Measurements from ENCODE around the gene NUBP2.

The NUBP2 gene

GRCh38 chr16:1774448-1774780 lies 8.3 kb upstream of the NUBP2 start:
- TF ChIP-seq, protein P1, sequence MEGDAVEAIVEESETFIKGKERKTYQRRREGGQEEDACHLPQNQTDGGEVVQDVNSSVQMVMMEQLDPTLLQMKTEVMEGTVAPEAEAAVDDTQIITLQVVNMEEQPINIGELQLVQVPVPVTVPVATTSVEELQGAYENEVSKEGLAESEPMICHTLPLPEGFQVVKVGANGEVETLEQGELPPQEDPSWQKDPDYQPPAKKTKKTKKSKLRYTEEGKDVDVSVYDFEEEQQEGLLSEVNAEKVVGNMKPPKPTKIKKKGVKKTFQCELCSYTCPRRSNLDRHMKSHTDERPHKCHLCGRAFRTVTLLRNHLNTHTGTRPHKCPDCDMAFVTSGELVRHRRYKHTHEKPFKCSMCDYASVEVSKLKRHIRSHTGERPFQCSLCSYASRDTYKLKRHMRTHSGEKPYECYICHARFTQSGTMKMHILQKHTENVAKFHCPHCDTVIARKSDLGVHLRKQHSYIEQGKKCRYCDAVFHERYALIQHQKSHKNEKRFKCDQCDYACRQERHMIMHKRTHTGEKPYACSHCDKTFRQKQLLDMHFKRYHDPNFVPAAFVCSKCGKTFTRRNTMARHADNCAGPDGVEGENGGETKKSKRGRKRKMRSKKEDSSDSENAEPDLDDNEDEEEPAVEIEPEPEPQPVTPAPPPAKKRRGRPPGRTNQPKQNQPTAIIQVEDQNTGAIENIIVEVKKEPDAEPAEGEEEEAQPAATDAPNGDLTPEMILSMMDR (conservative IDR thresholded peaks at IDR 0.05) = no peak
- TF ChIP-seq ZFX (IDR thresholded peaks at IDR 0.05) = no peak
- H3K27ac ChIP-seq = peak overlapping the region; percentile 94

GRCh38 chr16:1775006-1775845 lies 7.5 kb upstream of the NUBP2 start:
- H3K27ac ChIP-seq = peak overlapping the region; percentile 94; the same call in 1 of the 2 replicates
- no peak for TF ChIP-seq ZFX (IDR thresholded peaks at IDR 0.05)
- TF ChIP-seq, protein P1 (conservative IDR thresholded peaks at IDR 0.05) = no peak

DNA sequence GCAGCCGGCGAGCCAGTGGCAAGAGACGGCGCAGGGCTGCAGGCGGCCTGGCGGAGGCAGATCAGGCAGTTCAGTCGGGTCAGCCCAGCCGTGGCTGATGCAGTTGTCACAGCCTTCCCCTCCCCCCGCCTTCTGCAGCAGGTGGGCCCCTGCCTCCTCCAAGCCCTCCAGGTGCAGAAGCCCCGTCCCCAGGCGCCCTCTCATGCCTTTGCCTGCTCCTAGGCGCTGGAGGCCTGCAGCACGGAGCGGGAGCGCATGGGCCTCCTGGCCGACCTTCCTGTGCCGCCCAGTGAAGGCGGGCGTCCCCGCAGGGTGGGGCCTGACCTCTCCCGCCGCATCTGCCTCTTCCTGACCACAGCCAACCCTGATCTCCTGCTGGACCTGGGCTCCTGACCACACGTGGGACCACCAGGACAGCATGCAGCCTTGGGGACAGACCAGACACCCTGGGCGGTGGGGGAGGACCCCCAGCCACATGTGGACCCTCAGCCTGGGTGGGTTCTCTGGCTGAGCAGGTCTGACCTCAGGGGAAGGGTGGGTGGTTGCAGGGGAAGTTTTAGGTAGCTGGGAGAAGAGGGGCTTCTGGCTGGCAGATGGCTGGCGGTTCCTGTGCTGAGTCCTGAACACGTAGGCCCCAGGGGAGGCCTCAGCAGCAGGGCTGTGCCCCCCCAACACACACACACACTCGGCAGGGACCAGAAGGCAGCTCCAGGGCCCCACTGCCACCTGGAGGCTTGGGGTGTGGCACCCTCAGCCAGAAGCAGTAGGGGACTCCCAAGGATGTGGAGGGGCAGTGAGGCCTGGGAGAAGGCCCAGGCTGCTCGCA lies 6.7 kb upstream of the NUBP2 start:
- no peak for TF ChIP-seq ZFX (IDR thresholded peaks at IDR 0.05)
- TF ChIP-seq, protein P1 (conservative IDR thresholded peaks at IDR 0.05) = no peak
- no peak overlapping the region for H3K27ac ChIP-seq

- TF ChIP-seq, protein P1 (conservative IDR thresholded peaks at IDR 0.05) = no peak
- TF ChIP-seq ZFX (IDR thresholded peaks at IDR 0.05) = no peak
- no peak overlapping the region for H3K27ac ChIP-seq
Observed at GRCh38 chr16:1776672-1776955, 6.1 kb upstream of the NUBP2 start.

DNA sequence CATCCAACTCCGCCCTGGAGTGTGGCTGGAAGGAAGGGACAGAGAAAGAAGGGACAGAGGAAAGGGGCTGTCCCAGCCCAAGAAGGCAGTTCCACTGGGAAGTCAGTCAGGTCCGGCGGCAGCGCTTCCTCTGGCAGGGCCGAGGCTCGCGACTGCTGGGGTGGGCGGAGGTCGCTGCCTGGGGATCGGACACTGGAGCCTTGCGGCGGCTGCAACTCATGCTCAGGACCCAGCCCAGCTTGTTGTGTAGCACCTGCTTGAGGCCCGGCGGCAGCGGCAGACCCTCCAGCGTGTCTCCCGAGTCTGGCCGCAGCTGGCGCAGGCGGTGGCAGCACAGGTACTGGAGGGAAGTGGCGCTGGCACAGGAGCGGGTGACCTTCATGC lies 5.8 kb upstream of the NUBP2 start:
- TF ChIP-seq ZFX (IDR thresholded peaks at IDR 0.05) = no peak
- TF ChIP-seq, protein P1 (conservative IDR thresholded peaks at IDR 0.05) = no peak
- no peak overlapping the region for H3K27ac ChIP-seq

- TF ChIP-seq ZFX (IDR thresholded peaks at IDR 0.05) = no peak
- TF ChIP-seq, protein P1 (conservative IDR thresholded peaks at IDR 0.05) = no peak
- no peak overlapping the region for H3K27ac ChIP-seq
Observed at GRCh38 chr16:1777375-1778199, 5.2 kb upstream of the NUBP2 start.
